Right atrium auricular region (tissue), 2 donors: Measurements from ENCODE around the gene NME3. TPM values are rescaled to one million over a fixed set of nuclear protein-coding genes. Genes with fewer than 3 reads are reported as not detected.

Source experiments
- DNase-seq: peaks from one replicate; pipeline ENCODE4 v3.0.0-alpha.2; 2019; ENCODE audit warnings: low spot score
- H3K27ac ChIP-seq, 2 donors: fragments of 200-600 bp; sonication (generic); 1 replicate in 1 of 2; 2 replicates in 1 of 2; pipeline ENCODE4 v1.5.1; 2016 to 2019
- H3K27me3 ChIP-seq, 2 donors: fragments of 200-600 bp; sonication (generic); one replicate each; pipeline versions ENCODE4 v1.5.1 to v1.6.0; 2017 to 2019
- H3K36me3 ChIP-seq: fragments of 200-600 bp; sonication (generic); one replicate; pipeline ENCODE4 v1.5.1; 2016
- H3K4me1 ChIP-seq, 2 donors: fragments of 200-600 bp; sonication (generic); one replicate each; pipeline versions ENCODE4 v1.5.1 to v1.6.0; 2017 to 2019
- H3K4me3 ChIP-seq, 2 donors: fragments of 200-600 bp; sonication (generic); 1 replicate in 1 of 2; 2 replicates in 1 of 2; pipeline ENCODE4 v1.5.1; 2017 to 2019; ENCODE audit warnings: mild to moderate bottlenecking in 1 of 2, moderate library complexity in 1 of 2
- H3K9me3 ChIP-seq, 2 donors: fragments of 200-600 bp; sonication (generic); one replicate each; pipeline ENCODE4 v1.5.1; 2019
- CTCF ChIP-seq, 2 donors: fragments of 200-600 bp; sonication (generic); IDR thresholded peaks; one replicate each; pipeline ENCODE4 v1.5.1; 2019; ENCODE audit warnings: antibody characterized with exemption in 2 of 2
- total RNA-seq, 2 donors: library from RNA; depleted of rRNA; stranded (reverse); fragments of >200 nt; gene quantifications; one replicate each; pipeline ENCODE4 v1.1.0, GENCODE V29; 2016

Gene NME3
- total RNA-seq, 2 donors from 2014 or later, result 51.3 to 56.2 TPM

DNA sequence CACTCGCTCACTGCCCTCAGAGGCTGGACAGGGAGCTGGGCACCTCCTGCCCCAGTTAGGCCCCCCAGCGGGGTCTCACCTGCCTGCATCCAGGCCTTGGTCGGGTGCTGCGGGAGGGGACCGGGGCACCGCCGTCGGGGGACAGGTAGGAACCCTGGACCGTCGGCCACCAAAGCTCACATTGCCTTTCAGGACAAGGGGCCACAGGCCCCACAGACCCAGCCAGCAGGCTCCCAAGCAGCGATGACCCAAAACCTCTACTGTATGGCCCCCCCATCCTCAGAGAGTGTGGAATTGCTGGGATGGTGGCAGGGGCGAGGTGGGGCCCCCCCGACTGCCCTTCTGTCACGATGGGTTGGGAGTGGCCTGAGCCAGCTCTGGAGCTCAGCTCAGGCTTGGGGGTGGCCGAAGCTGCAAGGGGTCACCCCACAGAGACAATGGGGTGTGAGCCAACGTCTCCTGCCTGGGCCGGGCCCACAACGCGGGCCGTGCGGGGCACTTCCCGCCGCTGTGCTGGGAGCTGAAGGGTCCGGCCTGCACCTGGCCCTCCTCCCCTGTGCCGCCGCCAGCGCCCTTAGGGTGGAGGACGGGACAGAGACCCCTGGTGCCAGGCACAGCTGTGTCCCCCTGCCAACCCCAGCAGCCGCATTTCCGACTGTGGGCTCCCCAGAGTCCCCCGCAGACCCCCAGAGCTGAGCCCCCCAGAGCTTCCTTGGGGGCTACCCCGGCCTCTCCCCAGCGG lies 21.7 kb upstream of the NME3 start:
- Histone ChIP-seq H3K36me3 (peaks cover 14% of the 10 kb centered on the region), H3K4me3 (no peak overlapping the region), H3K27me3 (no peaks in the 10 kb centered on the region), H3K9me3 (no peaks in the 10 kb centered on the region), H3K4me1 (no peaks in the 10 kb centered on the region), H3K27ac (no peak overlapping the region)
- no peak for TF ChIP-seq CTCF (IDR thresholded peaks at IDR 0.05)
- DNase-seq, result no peak

- no peaks in the 10 kb centered on the region for H3K9me3 ChIP-seq
- H3K36me3 ChIP-seq, result peaks cover 15% of the 10 kb centered on the region
- DNase-seq, result no peak
- H3K4me3 ChIP-seq, result no peak overlapping the region
- no peaks in the 10 kb centered on the region for H3K27me3 ChIP-seq
- TF ChIP-seq CTCF (IDR thresholded peaks at IDR 0.05), result no peak
- no peak overlapping the region for H3K27ac ChIP-seq
- H3K4me1 ChIP-seq, result no peaks in the 10 kb centered on the region
Observed at GRCh38 chr16:1791943-1792812, 20.8 kb upstream of the NME3 start.

GRCh38 chr16:1791256-1791942 lies 20.1 kb upstream of the NME3 start:
- no peaks in the 10 kb centered on the region for H3K4me1 ChIP-seq
- peaks cover 23% of the 10 kb centered on the region for H3K36me3 ChIP-seq
- no peak for TF ChIP-seq CTCF (IDR thresholded peaks at IDR 0.05)
- no peak overlapping the region for H3K27ac ChIP-seq
- no peaks in the 10 kb centered on the region for H3K9me3 ChIP-seq
- H3K4me3 ChIP-seq, result no peak overlapping the region
- no peak for DNase-seq
- H3K27me3 ChIP-seq, result no peaks in the 10 kb centered on the region

GRCh38 chr16:1790611-1791255 lies 19.4 kb upstream of the NME3 start:
- DNase-seq, result no peak
- Histone ChIP-seq H3K27ac (no peak overlapping the region), H3K9me3 (no peaks in the 10 kb centered on the region), H3K27me3 (no peaks in the 10 kb centered on the region), H3K36me3 (peaks cover 23% of the 10 kb centered on the region), H3K4me3 (no peak overlapping the region), H3K4me1 (peaks cover 0 to under 1% of the 10 kb centered on the region in 2 donors)
- no peak for TF ChIP-seq CTCF (IDR thresholded peaks at IDR 0.05)

DNA sequence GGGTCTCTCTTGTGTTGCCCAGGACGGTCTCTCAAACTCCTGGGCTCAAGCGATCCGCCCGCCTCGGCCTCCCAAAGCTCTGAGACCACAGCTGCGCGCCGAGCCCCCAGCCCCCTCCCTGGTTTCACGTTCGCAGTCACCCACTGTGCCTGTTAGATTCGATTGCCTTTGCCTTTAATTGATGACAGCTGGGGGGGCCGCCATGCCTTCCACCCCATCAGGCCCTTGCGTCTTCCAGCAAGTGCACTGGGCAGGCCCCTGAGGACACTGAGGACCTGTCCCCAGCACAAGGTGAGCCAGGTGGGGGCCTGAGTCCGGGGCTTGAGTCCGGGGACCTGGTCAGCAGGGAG lies 18.9 kb upstream of the NME3 start:
- TF ChIP-seq CTCF (IDR thresholded peaks at IDR 0.05), result no peak
- H3K36me3 ChIP-seq, result peaks cover 23% of the 10 kb centered on the region
- no peaks in the 10 kb centered on the region for H3K27me3 ChIP-seq
- no peak for DNase-seq
- H3K9me3 ChIP-seq, result no peaks in the 10 kb centered on the region
- H3K27ac ChIP-seq, result no peak overlapping the region
- no peak overlapping the region for H3K4me3 ChIP-seq
- H3K4me1 ChIP-seq, result peaks cover 0 to 5% of the 10 kb centered on the region in 2 donors
